Fibroblast of skin of right biceps (primary cell): ENCODE measurements around the gene IGFBP4.

ENCODE experiments used
- DNase-seq: peaks from one replicate; pipeline ENCODE4 v3.0.0-alpha.2; 2013

Gene IGFBP4

DNA sequence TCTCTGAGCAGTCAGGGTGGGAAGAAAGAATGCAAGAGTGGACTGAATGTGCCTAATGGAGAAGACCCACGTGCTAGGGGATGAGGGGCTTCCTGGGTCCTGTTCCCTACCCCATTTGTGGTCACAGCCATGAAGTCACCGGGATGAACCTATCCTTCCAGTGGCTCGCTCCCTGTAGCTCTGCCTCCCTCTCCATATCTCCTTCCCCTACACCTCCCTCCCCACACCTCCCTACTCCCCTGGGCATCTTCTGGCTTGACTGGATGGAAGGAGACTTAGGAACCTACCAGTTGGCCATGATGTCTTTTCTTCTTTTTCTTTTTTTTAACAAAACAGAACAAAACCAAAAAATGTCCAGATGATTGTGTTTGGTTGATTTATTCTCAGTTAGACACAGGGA, 14.1 kb downstream of the IGFBP4 start:
- DNase-seq: no peak

DNA sequence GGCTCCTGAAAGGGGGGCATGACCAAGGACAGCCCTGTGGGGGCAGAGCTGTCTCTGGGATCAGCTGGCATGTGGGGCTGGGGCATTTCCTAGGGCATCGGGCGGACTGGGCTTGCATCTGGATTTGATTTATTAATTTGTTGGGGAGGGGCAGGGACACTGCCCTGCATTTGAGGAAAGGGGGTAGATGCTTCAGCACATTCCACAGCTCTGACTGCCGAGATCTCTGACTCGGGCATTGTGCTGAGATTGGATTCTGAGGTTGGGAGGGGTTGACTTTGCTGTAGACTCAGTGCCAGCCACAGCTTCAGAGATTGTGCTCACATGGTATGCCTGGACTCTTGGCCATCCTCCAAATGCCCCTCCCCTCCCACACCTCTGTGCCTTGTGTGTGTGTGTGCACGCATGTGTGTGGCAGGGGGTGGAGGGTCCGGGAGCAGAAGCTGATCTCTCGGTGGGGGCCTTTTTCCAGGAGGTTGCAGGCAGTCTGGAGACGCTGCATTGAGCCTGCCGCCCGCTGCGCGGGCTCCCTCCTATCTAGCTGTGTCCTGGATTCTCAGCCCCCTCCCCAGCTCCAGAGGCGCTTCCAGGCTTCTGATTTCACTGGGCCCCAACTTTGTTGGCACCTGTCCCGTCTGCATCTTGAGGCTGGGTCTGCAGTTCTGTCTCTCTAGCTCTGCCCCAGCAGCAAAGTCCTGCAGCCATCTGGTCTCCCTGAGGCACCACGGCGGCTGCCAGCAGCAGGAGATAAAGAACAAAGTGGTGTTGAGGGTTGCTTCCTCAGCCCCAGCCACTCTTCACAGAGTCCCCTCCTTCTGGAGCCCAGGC, 14.9 kb downstream of the IGFBP4 start:
- DNase-seq: peak; percentile 97

DNA sequence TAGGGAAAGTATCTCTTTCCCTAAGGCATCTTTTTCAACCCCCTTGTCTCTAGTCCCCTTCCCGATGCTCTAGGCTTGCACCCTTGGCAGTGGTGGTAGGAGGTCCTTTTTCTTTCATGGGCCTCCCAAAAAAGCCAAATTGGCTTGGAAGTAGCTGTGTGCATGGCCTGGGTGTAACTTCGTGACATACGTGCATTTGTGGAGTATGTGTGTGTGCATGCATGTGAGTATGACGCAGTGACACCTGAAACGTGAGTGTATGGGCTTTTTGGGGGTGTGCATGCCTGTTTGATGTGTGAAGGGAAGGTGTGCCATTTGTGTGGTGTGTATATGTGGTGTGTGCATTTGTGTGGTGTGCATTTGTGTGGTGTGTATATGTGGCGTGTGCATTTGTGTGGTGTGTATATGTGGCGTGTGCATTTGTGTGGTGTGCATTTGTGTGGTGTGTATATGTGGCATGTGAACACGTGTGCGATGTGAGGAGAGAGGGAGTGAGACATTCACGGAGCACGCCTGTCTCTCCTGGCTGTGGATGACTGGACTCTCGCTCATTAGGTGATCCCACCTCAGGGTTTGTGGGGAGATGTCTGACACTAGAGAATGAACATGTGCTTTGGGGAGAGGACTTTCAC, 15.7 kb downstream of the IGFBP4 start:
- DNase-seq: peak; percentile 47

DNA sequence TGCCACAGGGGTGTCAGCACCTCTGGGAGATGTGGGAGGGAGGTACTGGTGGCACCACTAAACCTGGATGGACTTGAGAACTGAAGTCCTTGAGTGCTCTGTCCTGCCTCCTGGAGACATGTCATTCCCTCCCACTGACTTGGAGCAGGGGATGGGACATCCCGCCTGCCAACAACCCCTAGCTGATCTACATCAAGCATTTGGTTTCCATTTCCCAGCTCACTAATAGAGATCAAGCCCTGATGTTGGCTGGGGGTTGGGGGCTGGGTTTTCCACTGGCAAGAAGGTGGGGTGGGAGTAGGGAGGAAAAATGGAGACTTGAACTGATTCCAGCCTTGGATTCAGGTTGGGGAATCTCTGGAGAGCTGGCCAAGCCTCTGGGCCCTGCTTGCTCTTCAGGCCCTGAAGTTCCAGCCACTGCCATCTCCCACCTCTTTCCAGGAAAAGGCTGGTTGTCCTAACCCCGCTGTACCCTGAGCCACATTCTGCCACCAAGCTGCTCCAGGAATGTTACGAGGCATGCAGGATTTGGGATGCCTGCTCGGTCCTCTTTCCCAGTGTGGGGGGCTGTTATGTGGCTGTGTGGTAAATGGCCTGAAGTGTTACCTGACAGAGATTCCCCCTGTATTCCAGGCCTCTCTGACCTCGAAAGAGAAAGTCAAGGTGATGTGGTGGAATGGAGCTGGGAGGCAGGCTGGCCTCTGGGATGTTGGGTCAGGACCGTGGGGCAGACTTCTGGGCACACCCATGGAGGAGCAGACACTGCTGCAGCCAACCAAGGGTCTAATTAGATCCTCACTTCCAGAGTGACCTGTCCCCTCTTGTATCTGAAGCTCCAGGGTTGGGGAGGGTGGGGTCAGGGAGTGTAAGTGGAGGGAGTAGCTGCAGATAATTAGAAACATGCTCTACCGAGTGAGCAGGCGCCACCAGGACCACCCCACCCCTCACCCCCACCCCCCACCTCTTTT, 16.7 kb downstream of the IGFBP4 start:
- DNase-seq: peak; percentile 51

DNA sequence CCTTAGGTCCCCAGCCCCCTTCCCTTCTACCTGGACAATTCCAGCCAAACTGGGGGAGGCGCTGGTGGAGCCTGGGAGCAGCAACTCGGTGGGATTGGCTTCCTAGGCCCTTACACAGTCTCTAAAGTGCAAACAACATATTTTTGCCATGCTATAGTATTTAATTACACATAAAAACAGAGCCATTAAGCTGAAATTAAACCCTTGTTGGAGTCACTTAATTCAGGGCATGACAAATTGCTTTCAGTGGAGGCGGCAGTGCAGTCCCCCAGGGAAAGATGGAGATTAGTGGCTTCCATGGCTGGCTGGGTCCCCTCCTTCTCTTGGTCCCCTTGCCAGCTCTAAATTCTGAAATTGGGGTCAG, 17.3 kb downstream of the IGFBP4 start:
- DNase-seq: no peak

DNA sequence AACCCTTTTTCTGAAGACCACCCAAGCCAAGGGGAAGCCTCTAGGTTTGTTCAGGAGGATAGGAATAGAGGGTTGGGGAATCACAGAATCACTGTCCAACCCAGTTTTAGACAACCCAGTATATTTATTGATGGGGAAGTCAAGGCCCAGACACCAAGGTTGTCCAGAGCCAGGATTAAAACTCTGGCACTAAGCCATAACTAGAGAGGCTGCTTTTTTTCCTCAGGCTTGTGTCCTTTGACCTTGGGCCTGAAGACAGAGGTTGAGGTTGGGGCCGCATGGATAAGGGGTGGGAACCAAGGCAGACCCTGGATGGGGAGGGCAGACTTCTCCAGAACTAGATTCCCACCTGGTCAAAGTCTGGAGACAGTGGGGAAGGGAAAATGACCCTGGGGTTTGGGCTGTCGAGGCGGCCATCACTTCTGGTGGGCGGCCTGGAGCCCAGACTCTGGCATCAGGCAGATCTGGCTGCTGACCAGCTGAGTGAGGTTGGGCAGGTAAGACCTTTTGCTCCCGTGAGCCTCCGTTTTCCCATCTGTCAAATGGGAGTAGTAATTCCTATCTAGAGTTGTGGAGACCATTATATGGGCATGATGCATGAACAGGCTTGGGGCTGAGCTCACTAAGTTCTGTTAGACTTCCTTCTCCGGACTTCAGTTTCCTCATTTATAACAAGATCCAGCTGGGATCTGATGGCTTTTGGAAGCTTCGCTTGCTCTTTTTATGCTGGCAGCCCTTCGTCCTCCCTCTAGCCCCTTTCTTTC, 17.9 kb downstream of the IGFBP4 start:
- peak; percentile 60 for DNase-seq

DNA sequence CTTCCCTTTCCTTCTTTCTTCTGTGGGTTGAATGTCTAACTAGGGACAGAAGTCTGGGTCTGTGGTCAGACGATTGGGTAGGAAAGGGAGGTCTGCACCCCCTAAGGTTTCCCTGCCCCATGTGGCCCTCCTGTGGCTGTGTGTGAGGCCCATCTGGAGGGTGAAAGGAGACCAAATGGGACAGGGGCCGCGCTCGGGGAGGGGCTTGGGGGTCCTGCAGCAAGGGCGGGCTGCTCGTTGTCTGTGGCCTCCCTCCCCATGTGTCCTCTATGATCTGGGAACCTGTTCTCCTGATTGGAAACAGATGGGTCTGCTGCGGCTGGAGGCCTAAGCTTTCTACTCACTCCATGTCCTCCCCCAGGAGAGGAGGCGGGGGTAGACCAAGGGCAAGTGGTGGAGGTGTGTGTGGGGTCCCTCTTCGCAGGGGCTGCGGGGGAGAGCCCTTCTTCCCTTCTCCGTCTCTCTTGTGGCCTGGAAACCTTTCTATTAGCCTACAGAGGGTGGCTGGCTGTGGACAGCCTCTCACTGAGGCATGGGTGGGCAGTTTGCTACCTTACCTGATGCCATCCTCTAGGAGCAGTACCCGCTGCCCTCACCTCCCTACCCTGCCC, 18.6 kb downstream of the IGFBP4 start:
- peak; percentile 69 for DNase-seq

DNA sequence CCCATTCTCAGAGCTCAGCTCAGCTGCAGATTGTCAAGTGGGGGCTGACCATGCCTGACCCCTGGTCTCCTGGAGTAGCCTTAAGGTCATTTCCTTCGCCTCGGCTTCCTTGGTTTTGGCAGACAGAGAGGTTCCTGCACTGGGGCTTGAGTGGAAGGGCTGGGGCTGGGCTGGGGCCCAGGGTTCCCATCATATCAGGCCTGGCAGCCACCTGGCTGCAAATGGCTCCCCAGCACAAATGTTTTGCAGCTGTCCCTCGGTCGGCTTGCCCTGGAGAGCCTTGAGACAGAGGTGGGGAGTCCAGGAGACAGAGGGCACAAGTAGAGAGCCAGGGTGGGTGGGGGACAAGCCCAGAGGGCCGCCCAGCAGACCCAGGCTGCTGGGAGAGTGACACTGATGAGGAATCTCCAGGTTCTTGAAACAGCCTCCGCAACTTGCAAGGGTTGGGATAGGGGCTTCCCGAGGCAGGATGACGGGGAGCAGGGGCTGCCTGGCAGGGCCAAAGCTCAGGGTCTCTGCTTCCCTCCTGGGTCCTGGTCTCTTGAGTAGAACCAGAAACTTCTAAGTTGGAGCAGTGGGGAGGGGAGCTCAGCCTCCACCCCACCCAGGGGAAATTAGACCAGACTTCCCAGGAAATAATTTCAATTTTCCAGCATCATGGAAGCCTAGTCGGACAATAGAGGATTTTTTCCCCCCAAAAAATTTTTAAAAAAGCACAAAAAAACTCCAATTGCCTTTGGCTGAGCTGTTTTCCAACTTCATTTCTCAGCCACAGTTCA, 19.3 kb downstream of the IGFBP4 start:
- peak; percentile 12 for DNase-seq

DNA sequence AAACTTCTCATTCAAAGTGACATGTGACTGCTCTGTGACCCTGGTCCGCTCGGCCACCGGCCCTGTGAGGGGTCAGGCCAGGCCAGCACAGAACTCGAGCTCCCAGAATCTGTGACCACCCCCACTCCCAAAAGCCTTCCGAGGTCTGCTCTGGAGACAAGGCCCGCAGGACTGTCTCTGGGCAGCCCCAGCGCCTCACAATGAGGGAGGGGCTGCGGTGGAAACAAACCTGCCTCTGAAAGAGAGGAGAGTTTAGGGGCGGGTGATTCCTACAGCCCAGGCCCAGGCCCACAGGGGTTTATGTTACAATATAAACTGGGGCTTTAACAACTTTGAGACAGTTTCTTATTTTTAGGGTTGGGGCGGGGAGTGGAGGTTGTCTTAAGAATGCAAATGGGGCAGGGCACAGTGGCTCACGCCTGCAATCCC, 19.9 kb downstream of the IGFBP4 start:
- DNase-seq: no peak

DNA sequence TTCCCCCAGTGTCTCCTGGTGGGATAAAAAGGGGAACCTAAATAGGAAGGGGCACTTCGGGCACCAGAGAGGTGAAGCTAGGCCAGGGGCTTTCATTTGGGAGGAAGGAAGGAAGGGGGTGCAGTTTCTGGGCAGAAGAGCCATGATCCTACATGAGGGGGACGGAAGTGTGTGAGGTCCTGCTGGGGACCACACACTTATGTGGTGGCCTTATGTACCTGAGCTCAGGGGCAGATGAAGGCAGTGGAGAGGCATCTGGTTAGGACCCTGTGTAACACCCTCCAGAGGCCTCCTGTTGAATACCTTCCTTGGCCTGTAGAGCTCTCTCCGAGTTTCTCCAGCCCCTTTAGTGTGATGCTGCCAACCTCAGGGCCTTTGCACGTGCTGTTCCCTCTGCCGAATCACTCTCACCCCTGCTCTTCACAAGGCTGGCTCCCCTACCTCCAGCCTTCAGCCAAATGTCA, 21.2 kb downstream of the IGFBP4 start:
- no peak for DNase-seq

DNA sequence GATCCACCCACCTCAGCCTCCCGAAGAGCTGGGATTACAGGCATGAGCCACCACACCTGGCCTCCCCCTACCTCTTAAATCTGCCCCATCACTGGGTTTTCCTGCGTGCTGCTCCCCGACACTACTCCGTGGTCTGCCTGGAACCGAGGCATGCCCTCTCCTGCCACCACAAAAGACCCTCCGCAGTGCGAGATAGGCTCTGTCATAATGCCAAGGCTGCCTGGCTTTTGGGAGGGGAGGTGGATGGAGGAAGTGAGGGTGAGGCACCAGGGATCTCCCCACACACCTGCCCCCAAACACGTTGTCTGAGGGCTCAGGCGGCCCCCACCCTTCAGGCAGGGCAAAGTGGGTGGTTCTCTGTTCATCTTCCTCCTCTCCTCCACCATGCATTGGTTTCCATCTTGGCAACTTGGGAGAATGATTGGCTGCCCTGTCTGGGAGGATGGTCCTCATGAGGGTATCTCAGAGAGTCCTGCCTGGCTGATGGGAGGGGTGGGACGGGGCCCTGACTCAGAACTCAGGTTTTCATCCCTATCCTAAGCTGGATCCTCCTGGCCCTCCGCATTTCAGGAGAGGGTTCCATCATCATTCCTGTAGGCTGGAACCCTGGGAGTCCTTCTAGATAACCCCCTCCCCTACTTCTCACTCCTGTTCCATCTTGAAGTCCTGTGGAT, 23.2 kb downstream of the IGFBP4 start:
- no peak for DNase-seq

DNA sequence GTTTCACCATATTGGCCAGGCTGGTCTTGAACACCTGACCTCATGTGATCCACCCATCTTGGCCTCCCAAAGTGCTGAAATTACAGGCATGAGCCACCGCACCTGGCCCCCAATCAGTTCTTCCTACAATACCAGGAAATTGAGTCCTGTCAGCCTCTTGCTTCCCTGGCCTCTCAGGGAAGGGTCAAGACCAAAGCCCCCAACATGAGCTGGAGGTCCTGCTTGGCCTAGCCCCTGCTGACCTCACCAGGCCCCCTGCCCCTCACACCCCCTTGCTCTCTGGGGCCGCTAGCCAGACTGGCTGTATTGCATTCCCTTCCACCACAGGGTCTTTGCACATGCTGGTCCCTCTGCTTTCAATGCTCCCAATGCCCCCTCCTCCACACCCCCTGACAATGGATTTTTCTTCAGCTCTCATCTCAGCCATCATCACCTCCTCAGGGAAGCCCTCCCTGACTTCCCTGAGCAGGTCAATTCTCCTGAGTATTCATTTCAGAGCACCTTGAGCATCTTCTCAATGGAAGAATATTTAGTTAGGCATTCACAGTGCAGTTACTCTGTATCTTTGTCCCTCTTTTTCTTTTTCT, 24.1 kb downstream of the IGFBP4 start:
- no peak for DNase-seq

DNA sequence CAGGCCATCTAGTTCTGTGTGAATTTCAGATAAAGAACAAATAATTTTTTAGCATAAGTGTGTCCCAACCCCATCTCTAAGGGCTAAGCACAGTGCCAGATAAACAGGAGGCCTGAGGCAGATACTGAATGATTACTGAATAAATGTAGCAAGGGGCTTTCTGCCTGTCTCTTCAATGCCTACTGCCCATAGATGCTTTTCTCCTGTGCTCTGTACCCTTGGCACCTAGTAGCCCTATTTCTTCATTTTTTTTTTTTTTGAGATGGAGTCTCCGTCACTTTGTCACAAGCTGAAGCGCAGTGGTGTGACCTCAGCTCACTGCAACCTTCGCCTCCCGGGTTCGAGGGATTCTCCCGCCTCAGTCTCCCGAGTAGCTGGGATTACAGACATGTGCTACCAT, 25.3 kb downstream of the IGFBP4 start:
- DNase-seq: no peak

DNA sequence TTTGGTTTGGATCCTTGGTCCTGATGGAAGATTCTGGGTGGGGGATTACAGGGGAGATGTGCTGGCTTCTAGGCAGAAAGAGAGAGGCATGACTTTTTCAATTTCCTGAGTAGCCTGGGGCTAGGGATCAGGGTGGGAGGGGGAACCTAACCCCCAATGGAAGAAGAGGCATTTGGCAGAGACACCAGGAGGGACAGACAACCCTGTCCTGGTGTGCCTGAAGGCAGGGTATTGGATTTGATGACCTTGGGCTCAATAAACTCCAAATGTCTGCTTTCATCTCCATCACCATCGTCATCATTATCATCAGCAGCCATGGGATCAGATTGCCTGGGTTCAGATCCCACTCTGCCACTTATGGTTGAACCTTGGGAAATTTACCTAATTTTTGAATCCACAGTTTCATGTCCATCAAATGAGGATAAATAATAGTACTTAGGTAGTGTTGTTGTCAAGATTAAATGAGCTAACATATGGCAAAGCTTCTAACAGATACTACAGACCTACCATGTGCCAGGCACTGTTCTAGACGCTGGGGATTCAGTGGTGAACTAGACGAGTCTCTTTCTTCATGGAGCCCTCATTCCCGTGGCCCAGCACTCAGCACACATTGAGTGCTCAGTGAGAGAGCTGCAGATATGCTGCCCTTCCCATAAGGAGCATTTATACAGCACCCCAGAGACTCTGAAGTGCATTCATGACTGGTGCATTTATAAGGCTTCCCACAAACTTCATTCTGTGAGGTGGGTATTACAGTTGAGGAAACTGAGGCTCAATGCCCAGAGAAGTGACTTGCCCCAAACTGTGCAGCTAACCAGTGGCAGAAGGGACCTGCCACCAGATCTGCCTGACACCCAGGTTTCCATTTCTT, 26.8 kb downstream of the IGFBP4 start:
- no peak for DNase-seq

DNA sequence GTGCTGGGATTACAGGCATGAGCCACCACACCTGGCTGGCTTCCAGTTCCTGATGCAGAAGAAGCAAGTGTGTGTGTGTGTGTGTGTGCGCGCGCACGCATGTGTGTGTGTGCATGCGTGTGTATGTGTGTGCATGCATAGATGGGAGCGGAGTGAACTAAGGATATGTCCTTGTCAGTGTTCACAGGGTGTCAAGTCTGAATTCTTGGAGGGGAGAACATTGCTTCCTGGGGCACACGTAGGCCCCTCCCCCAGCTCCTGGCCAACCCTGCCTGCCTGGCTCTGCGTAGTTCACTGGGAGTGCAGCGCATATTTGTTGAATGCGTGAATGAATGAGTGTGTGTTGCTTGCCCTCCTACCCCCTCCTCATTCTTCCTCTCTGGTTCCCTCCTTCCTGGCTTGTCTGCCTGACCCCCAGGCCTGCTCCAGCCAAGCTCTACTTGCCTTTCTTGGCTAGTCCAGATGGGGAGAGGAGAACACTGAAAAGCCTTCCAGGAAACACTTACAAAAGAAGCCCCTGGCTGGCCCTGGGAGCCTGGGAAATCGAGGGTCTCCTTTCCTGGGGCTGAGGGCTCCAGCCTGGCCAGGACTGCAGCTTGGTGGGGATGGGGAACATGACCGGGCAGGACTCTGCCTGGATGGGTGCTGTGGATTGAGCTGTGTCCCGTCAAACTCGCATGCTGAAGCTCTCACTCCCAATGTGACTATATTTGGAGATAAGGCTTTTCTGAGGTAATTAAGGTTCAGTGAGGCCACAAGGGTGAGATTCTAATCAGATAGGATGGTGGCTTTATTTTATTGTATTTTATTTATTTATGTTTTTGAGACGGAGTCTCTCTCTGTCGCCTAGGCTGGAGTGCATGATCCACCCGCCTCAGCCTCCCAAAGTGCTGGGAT, 27.9 kb downstream of the IGFBP4 start:
- DNase-seq: peak; percentile 94

DNA sequence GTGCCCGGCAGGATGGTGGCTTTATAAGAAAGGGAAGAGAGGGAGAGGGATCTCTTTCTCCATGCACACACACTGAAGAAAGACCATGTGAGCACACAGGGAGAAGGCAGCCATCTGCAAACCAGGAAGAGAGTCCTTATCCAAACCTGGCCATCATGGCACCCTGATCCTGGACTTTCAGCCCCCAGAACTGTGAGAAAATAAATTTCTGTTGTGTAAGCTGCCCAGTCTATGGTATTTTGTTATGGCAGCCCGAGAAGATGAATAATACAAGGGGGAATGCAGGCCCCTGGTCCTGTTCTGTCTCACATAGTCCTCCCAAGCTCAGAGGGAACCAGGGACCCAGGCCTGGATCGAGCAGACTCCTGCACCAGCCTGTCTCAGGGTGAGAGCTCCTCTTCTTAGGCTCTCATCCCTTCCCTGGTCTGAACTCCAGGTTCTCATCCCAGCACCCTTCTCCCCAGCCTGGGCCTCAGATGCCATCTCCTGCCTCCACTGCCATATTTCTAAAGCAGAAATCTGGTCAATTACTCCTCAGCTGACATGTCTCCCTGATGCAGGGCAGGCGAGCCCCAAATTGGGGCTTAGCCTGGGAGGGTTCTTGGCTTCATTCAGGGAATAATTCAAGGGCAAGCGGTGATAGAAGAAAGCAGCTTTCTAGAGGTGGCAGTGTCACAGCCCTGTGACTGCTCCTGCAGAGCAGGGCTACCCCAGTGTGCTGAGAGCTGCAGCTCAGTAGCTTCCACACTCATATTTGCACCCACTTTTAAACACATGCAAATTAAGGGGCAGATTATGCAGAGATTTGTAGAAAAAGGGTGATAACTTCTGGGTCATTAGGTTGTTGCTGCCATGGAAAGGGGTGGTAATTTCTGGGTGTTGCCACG, 28.8 kb downstream of the IGFBP4 start:
- DNase-seq: peak; percentile 66
